ENCODE data around the gene PBX1.

The PBX1 gene

GRCh38 chr1:164745736-164746135 is 186.8 kb downstream of the PBX1 start:
- Histone ChIP-seq H3K36me3 (ENCODE audit: insufficient read depth, low read length) (no peaks in the 10 kb centered on the region), H3K9ac (ENCODE audit: low read length) (no peak overlapping the region), H3K4me3 (ENCODE audit: low read depth in 1 of 2, low read length in 2 of 2) (no peak overlapping the region), H3K9me3 (ENCODE audit: low read length) (no peaks in the 10 kb centered on the region), H3K27ac (ENCODE audit: low read depth, low read length) (no peak overlapping the region), H3K27me3 (ENCODE audit: control insufficient read depth in 1 of 2, insufficient read depth in 2 of 2, low read length in 2 of 2) (no peaks in the 10 kb centered on the region), H3K4me1 (ENCODE audit: insufficient read depth, low read length) (peaks cover 24% of the 10 kb centered on the region)

- Histone ChIP-seq H3K27ac (ENCODE audit: low read depth, low read length) (no peak overlapping the region), H3K36me3 (ENCODE audit: insufficient read depth, low read length) (no peaks in the 10 kb centered on the region), H3K27me3 (ENCODE audit: control insufficient read depth in 1 of 2, insufficient read depth in 2 of 2, low read length in 2 of 2) (no peaks in the 10 kb centered on the region), H3K4me3 (ENCODE audit: low read depth in 1 of 2, low read length in 2 of 2) (no peak overlapping the region), H3K9ac (ENCODE audit: low read length) (no peak overlapping the region), H3K9me3 (ENCODE audit: low read length) (no peaks in the 10 kb centered on the region), H3K4me1 (ENCODE audit: insufficient read depth, low read length) (peaks cover 25% of the 10 kb centered on the region)
Measured at GRCh38 chr1:164746632-164747031, 187.6 kb downstream of the PBX1 start.

GRCh38 chr1:164748253-164748899 is 189.4 kb downstream of the PBX1 start:
- no peak overlapping the region for H3K4me3 ChIP-seq (ENCODE audit: low read depth in 1 of 2, low read length in 2 of 2)
- H3K27ac ChIP-seq (ENCODE audit: low read depth, low read length): no peak overlapping the region

GRCh38 chr1:164753521-164754077 is 194.6 kb downstream of the PBX1 start:
- Histone ChIP-seq H3K27me3 (ENCODE audit: control insufficient read depth in 1 of 2, insufficient read depth in 2 of 2, low read length in 2 of 2) (no peaks in the 10 kb centered on the region), H3K36me3 (ENCODE audit: insufficient read depth, low read length) (no peaks in the 10 kb centered on the region), H3K9ac (ENCODE audit: low read length) (peak overlapping the region; percentile 36), H3K27ac (ENCODE audit: low read depth, low read length) (peak overlapping the region; percentile 88), H3K4me1 (ENCODE audit: insufficient read depth, low read length) (peaks cover 59% of the 10 kb centered on the region), H3K9me3 (ENCODE audit: low read length) (no peaks in the 10 kb centered on the region), H3K4me3 (ENCODE audit: low read depth in 1 of 2, low read length in 2 of 2) (peak overlapping the region; percentile 34 to 48)

More at GRCh38 chr1:164748253-164748899, 189.4 kb downstream of the PBX1 start:
- no peak overlapping the region for H3K9ac ChIP-seq (ENCODE audit: low read length)
- no peaks in the 10 kb centered on the region for H3K27me3 ChIP-seq (ENCODE audit: control insufficient read depth in 1 of 2, insufficient read depth in 2 of 2, low read length in 2 of 2)
- no peaks in the 10 kb centered on the region for H3K9me3 ChIP-seq (ENCODE audit: low read length)
- no peaks in the 10 kb centered on the region for H3K36me3 ChIP-seq (ENCODE audit: insufficient read depth, low read length)
- peaks cover 40% of the 10 kb centered on the region for H3K4me1 ChIP-seq (ENCODE audit: insufficient read depth, low read length)

GRCh38 chr1:164754088-164754600 is 195.2 kb downstream of the PBX1 start:
- peak overlapping the region; percentile 34 to 48 for H3K4me3 ChIP-seq (ENCODE audit: low read depth in 1 of 2, low read length in 2 of 2)
- H3K36me3 ChIP-seq (ENCODE audit: insufficient read depth, low read length): no peaks in the 10 kb centered on the region
- H3K9ac ChIP-seq (ENCODE audit: low read length): peak overlapping the region; percentile 36

GRCh38 chr1:164755690-164756089 is 196.7 kb downstream of the PBX1 start:
- Histone ChIP-seq H3K27ac (ENCODE audit: low read depth, low read length) (no peak overlapping the region), H3K4me1 (ENCODE audit: insufficient read depth, low read length) (peaks cover 70% of the 10 kb centered on the region)

More at GRCh38 chr1:164754088-164754600, 195.2 kb downstream of the PBX1 start:
- no peaks in the 10 kb centered on the region for H3K27me3 ChIP-seq (ENCODE audit: control insufficient read depth in 1 of 2, insufficient read depth in 2 of 2, low read length in 2 of 2)
- H3K4me1 ChIP-seq (ENCODE audit: insufficient read depth, low read length): peaks cover 61% of the 10 kb centered on the region
- H3K27ac ChIP-seq (ENCODE audit: low read depth, low read length): peak overlapping the region; percentile 88
- H3K9me3 ChIP-seq (ENCODE audit: low read length): no peaks in the 10 kb centered on the region

GRCh38 chr1:164756741-164757140 is 197.8 kb downstream of the PBX1 start:
- H3K4me1 ChIP-seq (ENCODE audit: insufficient read depth, low read length): peaks cover 74% of the 10 kb centered on the region
- H3K27ac ChIP-seq (ENCODE audit: low read depth, low read length): no peak overlapping the region

More at GRCh38 chr1:164755690-164756089, 196.7 kb downstream of the PBX1 start:
- no peaks in the 10 kb centered on the region for H3K27me3 ChIP-seq (ENCODE audit: control insufficient read depth in 1 of 2, insufficient read depth in 2 of 2, low read length in 2 of 2)
- H3K9ac ChIP-seq (ENCODE audit: low read length): no peak overlapping the region
- no peaks in the 10 kb centered on the region for H3K36me3 ChIP-seq (ENCODE audit: insufficient read depth, low read length)
- H3K9me3 ChIP-seq (ENCODE audit: low read length): no peaks in the 10 kb centered on the region
- H3K4me3 ChIP-seq (ENCODE audit: low read depth in 1 of 2, low read length in 2 of 2): peak overlapping the region in 1 of 2 donors; percentile 15

GRCh38 chr1:164757625-164758024 is 198.6 kb downstream of the PBX1 start:
- no peaks in the 10 kb centered on the region for H3K9me3 ChIP-seq (ENCODE audit: low read length)
- no peak overlapping the region for H3K4me3 ChIP-seq (ENCODE audit: low read depth in 1 of 2, low read length in 2 of 2)
- H3K27ac ChIP-seq (ENCODE audit: low read depth, low read length): no peak overlapping the region
- no peaks in the 10 kb centered on the region for H3K27me3 ChIP-seq (ENCODE audit: control insufficient read depth in 1 of 2, insufficient read depth in 2 of 2, low read length in 2 of 2)
- H3K9ac ChIP-seq (ENCODE audit: low read length): no peak overlapping the region
- peaks cover 66% of the 10 kb centered on the region for H3K4me1 ChIP-seq (ENCODE audit: insufficient read depth, low read length)
- H3K36me3 ChIP-seq (ENCODE audit: insufficient read depth, low read length): no peaks in the 10 kb centered on the region

More at GRCh38 chr1:164756741-164757140, 197.8 kb downstream of the PBX1 start:
- H3K9ac ChIP-seq (ENCODE audit: low read length): no peak overlapping the region
- no peaks in the 10 kb centered on the region for H3K9me3 ChIP-seq (ENCODE audit: low read length)
- H3K36me3 ChIP-seq (ENCODE audit: insufficient read depth, low read length): no peaks in the 10 kb centered on the region
- no peaks in the 10 kb centered on the region for H3K27me3 ChIP-seq (ENCODE audit: control insufficient read depth in 1 of 2, insufficient read depth in 2 of 2, low read length in 2 of 2)
- no peak overlapping the region for H3K4me3 ChIP-seq (ENCODE audit: low read depth in 1 of 2, low read length in 2 of 2)

GRCh38 chr1:164759144-164759920 is 200.3 kb downstream of the PBX1 start:
- H3K4me3 ChIP-seq (ENCODE audit: low read depth in 1 of 2, low read length in 2 of 2): no peak overlapping the region
- H3K27ac ChIP-seq (ENCODE audit: low read depth, low read length): no peak overlapping the region
- peaks cover 51% of the 10 kb centered on the region for H3K4me1 ChIP-seq (ENCODE audit: insufficient read depth, low read length)

GRCh38 chr1:164759979-164760469 is 201.0 kb downstream of the PBX1 start:
- no peak overlapping the region for H3K27ac ChIP-seq (ENCODE audit: low read depth, low read length)
- no peaks in the 10 kb centered on the region for H3K36me3 ChIP-seq (ENCODE audit: insufficient read depth, low read length)
- H3K9me3 ChIP-seq (ENCODE audit: low read length): no peaks in the 10 kb centered on the region
- H3K9ac ChIP-seq (ENCODE audit: low read length): no peak overlapping the region
- peaks cover 50% of the 10 kb centered on the region for H3K4me1 ChIP-seq (ENCODE audit: insufficient read depth, low read length)
- H3K4me3 ChIP-seq (ENCODE audit: low read depth in 1 of 2, low read length in 2 of 2): no peak overlapping the region
- no peaks in the 10 kb centered on the region for H3K27me3 ChIP-seq (ENCODE audit: control insufficient read depth in 1 of 2, insufficient read depth in 2 of 2, low read length in 2 of 2)

More at GRCh38 chr1:164759144-164759920, 200.3 kb downstream of the PBX1 start:
- no peak overlapping the region for H3K9ac ChIP-seq (ENCODE audit: low read length)
- H3K27me3 ChIP-seq (ENCODE audit: control insufficient read depth in 1 of 2, insufficient read depth in 2 of 2, low read length in 2 of 2): no peaks in the 10 kb centered on the region
- no peaks in the 10 kb centered on the region for H3K36me3 ChIP-seq (ENCODE audit: insufficient read depth, low read length)
- H3K9me3 ChIP-seq (ENCODE audit: low read length): no peaks in the 10 kb centered on the region

- Histone ChIP-seq H3K27me3 (ENCODE audit: control insufficient read depth in 1 of 2, insufficient read depth in 2 of 2, low read length in 2 of 2) (no peaks in the 10 kb centered on the region), H3K36me3 (ENCODE audit: insufficient read depth, low read length) (no peaks in the 10 kb centered on the region), H3K4me3 (ENCODE audit: low read depth in 1 of 2, low read length in 2 of 2) (no peak overlapping the region), H3K9me3 (ENCODE audit: low read length) (no peaks in the 10 kb centered on the region), H3K9ac (ENCODE audit: low read length) (no peak overlapping the region), H3K27ac (ENCODE audit: low read depth, low read length) (no peak overlapping the region), H3K4me1 (ENCODE audit: insufficient read depth, low read length) (peaks cover 50% of the 10 kb centered on the region)
Measured at GRCh38 chr1:164760569-164760968, 201.6 kb downstream of the PBX1 start.
